HepG2 (cell line): ENCODE measurements around the gene ANXA10.

ENCODE experiments used
- CTCF ChIP-seq: sonication (generic); formaldehyde crosslinking; IDR thresholded peaks from 2 replicates; pipeline ENCODE4 v1.5.0; 2020; ENCODE audit warnings: mild to moderate bottlenecking, missing genetic modification reagents, moderate library complexity
- JUND ChIP-seq: sonication (generic); formaldehyde crosslinking; IDR thresholded peaks from 2 replicates; pipeline ENCODE4 v1.8.0; 2022; ENCODE audit warnings: mild to moderate bottlenecking, missing genetic modification reagents
- MLLT10 ChIP-seq: sonication (generic); formaldehyde crosslinking; IDR thresholded peaks from 2 replicates; pipeline ENCODE4 v1.4.0; 2020; ENCODE audit warnings: missing genetic modification reagents
- RBM22 ChIP-seq: fragments of 200-400 bp; formaldehyde crosslinking; optimal IDR thresholded peaks from 2 replicates; pipeline ENCODE3; 2017; ENCODE audit warnings: mild to moderate bottlenecking, low read length, moderate library complexity
- SRY ChIP-seq: sonication (generic); formaldehyde crosslinking; IDR thresholded peaks from 2 replicates; pipeline ENCODE4 v1.8.0; 2022; ENCODE audit warnings: mild to moderate bottlenecking, missing genetic modification reagents
- TAF1 ChIP-seq: sonication (generic); formaldehyde crosslinking; IDR thresholded peaks from 2 replicates; pipeline ENCODE4 v1.4.0; 2020; ENCODE audit warnings: missing genetic modification reagents
- ZNF10 ChIP-seq: sonication (generic); formaldehyde crosslinking; IDR thresholded peaks from 2 replicates; pipeline ENCODE4 v1.4.0; 2020; ENCODE audit warnings: mild to moderate bottlenecking, low read depth, missing genetic modification reagents, borderline replicate concordance
- ZNF280D ChIP-seq: sonication (generic); formaldehyde crosslinking; IDR thresholded peaks from 2 replicates; pipeline ENCODE4 v1.5.1; 2020; ENCODE audit warnings: mild to moderate bottlenecking, missing genetic modification reagents
- ZNF329 ChIP-seq: sonication (generic); formaldehyde crosslinking; IDR thresholded peaks from 2 replicates; pipeline ENCODE4 v1.9.0; 2021; ENCODE audit warnings: low read depth, mild to moderate bottlenecking, missing genetic modification reagents

- TF ChIP-seq ZNF329 (CRISPR knock-in tag), result no peak
- no peak for TF ChIP-seq ZNF10 (CRISPR knock-in tag)
- no peak for TF ChIP-seq JUND (CRISPR knock-in tag)
- TF ChIP-seq CTCF (CRISPR knock-in tag), result no peak
- TF ChIP-seq ZNF280D, result no peak
- TF ChIP-seq SRY, result no peak
- no peak for TF ChIP-seq TAF1
- TF ChIP-seq MLLT10 (CRISPR knock-in tag), result no peak
- no peak for TF ChIP-seq RBM22
These were observed 58.2 kb downstream of the ANXA10 start for GRCh38 chr4:168150420-168151050.
